Measurements from ENCODE around the gene RETSAT. TPM values are rescaled to one million over a fixed set of nuclear protein-coding genes. Genes with fewer than 3 reads are reported as not detected.

The RETSAT gene
- total and polyA plus RNA-seq, 2 of the 4 experiments (the other 2 are of a cell fraction), result 25.6 to 32.3 TPM

- no CpG with 5 or more reads among the region's 13 CpGs for WGBS, 2 experiments (ENCODE audit: extremely low coverage in 2 of 2, insufficient read length in 1 of 2)
- H2AK9ac ChIP-seq (replicated peaks; ENCODE audit: low read depth, low read length, poor library complexity), result no peak overlapping the region
- H3K18ac ChIP-seq (ENCODE audit: low read depth, low read length), result no peak overlapping the region
- DNase-seq (no peak), ATAC-seq (ENCODE audit: low read depth) (no peak)
- TF ChIP-seq FOS (IDR thresholded peaks at IDR 0.05; ENCODE audit: low read depth, low read length) (no peak), CHD1 (IDR thresholded peaks at IDR 0.05; ENCODE audit: low read depth, low read length) (no peak), BHLHE40 (IDR thresholded peaks at IDR 0.05; ENCODE audit: low read depth, low read length) (no peak), SMC3 (IDR thresholded peaks at IDR 0.05; ENCODE audit: low read depth, low read length) (no peak), MAFK (IDR thresholded peaks at IDR 0.05; ENCODE audit: low read depth, low read length) (no peak), MAZ (IDR thresholded peaks at IDR 0.05; ENCODE audit: borderline replicate concordance, low read depth, low read length) (no peak), POLR2A (IDR thresholded peaks at IDR 0.05; ENCODE audit: low read depth, low read length) (no peak), ELK1 (IDR thresholded peaks at IDR 0.05; ENCODE audit: borderline replicate concordance, low read depth, low read length) (no peak), USF2 (IDR thresholded peaks at IDR 0.05; ENCODE audit: low read depth, low read length) (no peak), MXI1 (IDR thresholded peaks at IDR 0.05; ENCODE audit: borderline replicate concordance, low read depth, low read length) (no peak), RFX5 (IDR thresholded peaks at IDR 0.05; ENCODE audit: low read depth, low read length) (no peak), NFE2L2 (IDR thresholded peaks at IDR 0.05; ENCODE audit: low read depth, low read length) (no peak), RAD21 (IDR thresholded peaks at IDR 0.05; ENCODE audit: low read length) (no peak)
- TF ChIP-seq, protein P1, sequence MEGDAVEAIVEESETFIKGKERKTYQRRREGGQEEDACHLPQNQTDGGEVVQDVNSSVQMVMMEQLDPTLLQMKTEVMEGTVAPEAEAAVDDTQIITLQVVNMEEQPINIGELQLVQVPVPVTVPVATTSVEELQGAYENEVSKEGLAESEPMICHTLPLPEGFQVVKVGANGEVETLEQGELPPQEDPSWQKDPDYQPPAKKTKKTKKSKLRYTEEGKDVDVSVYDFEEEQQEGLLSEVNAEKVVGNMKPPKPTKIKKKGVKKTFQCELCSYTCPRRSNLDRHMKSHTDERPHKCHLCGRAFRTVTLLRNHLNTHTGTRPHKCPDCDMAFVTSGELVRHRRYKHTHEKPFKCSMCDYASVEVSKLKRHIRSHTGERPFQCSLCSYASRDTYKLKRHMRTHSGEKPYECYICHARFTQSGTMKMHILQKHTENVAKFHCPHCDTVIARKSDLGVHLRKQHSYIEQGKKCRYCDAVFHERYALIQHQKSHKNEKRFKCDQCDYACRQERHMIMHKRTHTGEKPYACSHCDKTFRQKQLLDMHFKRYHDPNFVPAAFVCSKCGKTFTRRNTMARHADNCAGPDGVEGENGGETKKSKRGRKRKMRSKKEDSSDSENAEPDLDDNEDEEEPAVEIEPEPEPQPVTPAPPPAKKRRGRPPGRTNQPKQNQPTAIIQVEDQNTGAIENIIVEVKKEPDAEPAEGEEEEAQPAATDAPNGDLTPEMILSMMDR (conservative IDR thresholded peaks at IDR 0.05; ENCODE audit: low read depth, low read length), result no peak
- H3K56ac ChIP-seq (ENCODE audit: extremely low read depth, insufficient read depth, low read length), result no peak overlapping the region
- POLR2A ChIA-PET (ENCODE audit: unreplicated experiment), result no interaction called here
- no peak overlapping the region for H3K4ac ChIP-seq (ENCODE audit: low read depth, low read length)
- BruUV-seq (replicated peaks), result no TSS peak
- no peak overlapping the region for H3K27ac ChIP-seq (ENCODE audit: insufficient read depth, low read length)
- intact Hi-C loops (cut with micrococcal nuclease) (no loop called here), dilution Hi-C loops (cut with HindIII; ENCODE audit: low sequenced_read_pairs, unreplicated experiment) (no loop called here), in situ Hi-C loops (cut with MboI; ENCODE audit: low sequenced_read_pairs) (no loop called here)
- no peak overlapping the region for H2AFZ ChIP-seq (replicated peaks; ENCODE audit: low read length, poor library complexity)
- H2BK5ac ChIP-seq (ENCODE audit: low read depth, low read length, poor library complexity, severe bottlenecking), result no peak overlapping the region
- H3K9ac ChIP-seq (ENCODE audit: low read depth, low read length), result no peak overlapping the region
- H3K23ac ChIP-seq (ENCODE audit: low read depth, low read length), result no peak overlapping the region
- H3K9me3 ChIP-seq (ENCODE audit: control insufficient read depth, insufficient read depth, low read length), result no peaks in the 10 kb centered on the region
- H2AK5ac ChIP-seq (ENCODE audit: low read depth, low read length), result no peak overlapping the region
- no peak overlapping the region for H2BK20ac ChIP-seq (ENCODE audit: low read depth, low read length)
- H2BK120ac ChIP-seq (ENCODE audit: low read depth, low read length), result no peak overlapping the region
- H3K4me3 ChIP-seq (ENCODE audit: insufficient read depth, low read depth, low read length), result no peak overlapping the region
- no peak overlapping the region for H2BK15ac ChIP-seq (ENCODE audit: low read depth, low read length)
- H3K4me1 ChIP-seq (ENCODE audit: control insufficient read depth, insufficient read depth, low read length), result peaks cover 2% of the 10 kb centered on the region; the same call in 1 of the 2 replicates
- peaks cover 0 to 24% of the 10 kb centered on the region in 2 experiments for H3K79me1 ChIP-seq (ENCODE audit: low read depth in 1 of 2, low read length in 2 of 2)
- H4K91ac ChIP-seq (ENCODE audit: insufficient read depth, low read depth, low read length), result no peak overlapping the region
- H3K14ac ChIP-seq (replicated peaks; ENCODE audit: low read depth, low read length), result no peak overlapping the region
- peaks cover 11% of the 10 kb centered on the region for H3K36me3 ChIP-seq (ENCODE audit: control insufficient read depth, insufficient read depth, low read length)
- no peak overlapping the region for H4K5ac ChIP-seq (ENCODE audit: low read depth, low read length)
- no peaks in the 10 kb centered on the region for H3K27me3 ChIP-seq (ENCODE audit: control insufficient read depth, insufficient read depth, low read length)
- no peak overlapping the region for H4K8ac ChIP-seq (ENCODE audit: low read depth in 2 of 2, low read length in 2 of 2)
- no peaks in the 10 kb centered on the region; the same call in 1 of the 2 replicates for H3K9me1 ChIP-seq (ENCODE audit: insufficient read depth, low read length)
- peaks cover 12% of the 10 kb centered on the region for H4K20me1 ChIP-seq (ENCODE audit: insufficient read depth, low read length)
- H3K4me2 ChIP-seq (ENCODE audit: low read depth, low read length), result no peak overlapping the region
- CTCF ChIA-PET, result no interaction called here
Observed at GRCh38 chr2:85330839-85331636, 23.3 kb downstream of the RETSAT start.

Data from IMR-90 (cell line).